Measurements from ENCODE around the gene YAF2. TPM values are rescaled to one million over a fixed set of nuclear protein-coding genes. Genes with fewer than 3 reads are reported as not detected.

YAF2 gene
- total and polyA plus RNA-seq, 2 donors (not counting 3 experiments of a cell fraction or from before 2014, with no cell fraction given), result 6.9 to 29.2 TPM

DNA sequence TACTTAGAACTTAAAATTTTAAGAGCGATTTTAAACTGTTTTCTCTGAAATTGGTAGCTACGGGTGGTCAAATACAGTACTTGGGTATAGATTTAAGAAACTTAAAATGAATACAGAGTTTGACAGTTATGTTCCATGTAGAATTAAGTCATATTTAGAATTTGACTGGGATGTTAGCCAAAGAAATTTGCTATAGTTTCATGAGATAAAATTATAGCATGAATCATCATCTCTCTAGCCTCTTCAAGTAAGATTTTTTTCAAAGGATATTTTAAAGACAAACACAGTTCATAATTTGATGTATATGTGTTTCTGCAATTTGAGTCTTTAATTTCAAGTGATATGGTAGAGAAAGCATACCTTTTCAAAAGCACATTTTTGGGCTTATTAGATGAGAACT lies 46.8 kb upstream of the YAF2 start:
- no peaks in the 10 kb centered on the region for H3K9me1 ChIP-seq (replicated peaks; ENCODE audit: control insufficient read depth, extremely low read depth, insufficient read depth, low read length)
- no peak overlapping the region for H3K4me3 ChIP-seq (replicated peaks in 1 of 3; ENCODE audit: insufficient read depth in 1 of 3, low read depth in 1 of 3, low read length in 3 of 3)
- peaks cover 5% of the 10 kb centered on the region in 2 experiments for H3K27me3 ChIP-seq (ENCODE audit: control insufficient read depth in 2 of 2, insufficient read depth in 2 of 2, low read length in 2 of 2)
- H3K79me2 ChIP-seq (ENCODE audit: control insufficient read depth, insufficient read depth, low read length), result no peaks in the 10 kb centered on the region
- H3K9me3 ChIP-seq (replicated peaks; ENCODE audit: control insufficient read depth, insufficient read depth, low read length), result no peaks in the 10 kb centered on the region
- ChIA-PET CTCF (interaction anchor here (1.2 kb wide), 1 partner anchor 11 kb away, joined by 3 read pairs; no protein-coding TSS in a partner anchor), POLR2A (no interaction called here)
- no peaks in the 10 kb centered on the region for H3K36me3 ChIP-seq (ENCODE audit: control insufficient read depth in 2 of 2, extremely low read depth in 1 of 2, insufficient read depth in 2 of 2, low read length in 2 of 2)
- FAIRE-seq (no peak), DNase-seq (ENCODE audit: low read depth, low spot score) (no peak)
- no TSS peak for BruUV-seq (replicated peaks)
- no peak overlapping the region for H3K4me2 ChIP-seq (ENCODE audit: insufficient read depth, low read length)
- H3K9ac ChIP-seq (replicated peaks; ENCODE audit: extremely low read depth, insufficient read depth, low read length), result no peak overlapping the region
- H3K4me1 ChIP-seq (ENCODE audit: control insufficient read depth, extremely low read depth, insufficient read depth, low read length), result no peaks in the 10 kb centered on the region
- H4K20me1 ChIP-seq (replicated peaks; ENCODE audit: control insufficient read depth, extremely low read depth, insufficient read depth, low read length), result no peaks in the 10 kb centered on the region
- H3K27ac ChIP-seq (ENCODE audit: insufficient read depth, low read depth, low read length), result no peak overlapping the region
- TF ChIP-seq POLR2A (IDR thresholded peaks at IDR 0.05; ENCODE audit: low read depth, low read length) (no peak), JUN (IDR thresholded peaks at IDR 0.05; ENCODE audit: borderline replicate concordance, insufficient read depth, insufficient read length, low read depth) (no peak), POLR2AphosphoS5 (IDR thresholded peaks at IDR 0.05; ENCODE audit: insufficient read depth, low read depth, low read length) (no peak), EZH2 (IDR thresholded peaks at IDR 0.05; ENCODE audit: borderline replicate concordance, low read depth, low read length, severe bottlenecking) (no peak), MYC (IDR thresholded peaks at IDR 0.05; ENCODE audit: low read depth, low read length) (no peak), FOS (IDR thresholded peaks at IDR 0.05; ENCODE audit: borderline replicate concordance, insufficient read depth, low read length) (no peak), GATA2 (IDR thresholded peaks at IDR 0.05; ENCODE audit: insufficient read depth, insufficient read length, low read depth, low read length) (no peak)
- TF ChIP-seq, protein P1, sequence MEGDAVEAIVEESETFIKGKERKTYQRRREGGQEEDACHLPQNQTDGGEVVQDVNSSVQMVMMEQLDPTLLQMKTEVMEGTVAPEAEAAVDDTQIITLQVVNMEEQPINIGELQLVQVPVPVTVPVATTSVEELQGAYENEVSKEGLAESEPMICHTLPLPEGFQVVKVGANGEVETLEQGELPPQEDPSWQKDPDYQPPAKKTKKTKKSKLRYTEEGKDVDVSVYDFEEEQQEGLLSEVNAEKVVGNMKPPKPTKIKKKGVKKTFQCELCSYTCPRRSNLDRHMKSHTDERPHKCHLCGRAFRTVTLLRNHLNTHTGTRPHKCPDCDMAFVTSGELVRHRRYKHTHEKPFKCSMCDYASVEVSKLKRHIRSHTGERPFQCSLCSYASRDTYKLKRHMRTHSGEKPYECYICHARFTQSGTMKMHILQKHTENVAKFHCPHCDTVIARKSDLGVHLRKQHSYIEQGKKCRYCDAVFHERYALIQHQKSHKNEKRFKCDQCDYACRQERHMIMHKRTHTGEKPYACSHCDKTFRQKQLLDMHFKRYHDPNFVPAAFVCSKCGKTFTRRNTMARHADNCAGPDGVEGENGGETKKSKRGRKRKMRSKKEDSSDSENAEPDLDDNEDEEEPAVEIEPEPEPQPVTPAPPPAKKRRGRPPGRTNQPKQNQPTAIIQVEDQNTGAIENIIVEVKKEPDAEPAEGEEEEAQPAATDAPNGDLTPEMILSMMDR (IDR thresholded peaks at IDR 0.05; ENCODE audit: extremely low read depth in 1 of 2, insufficient read depth in 1 of 2, low read depth in 1 of 2, low read length in 2 of 2), result no peak
- TF ChIP-seq, protein P2, sequence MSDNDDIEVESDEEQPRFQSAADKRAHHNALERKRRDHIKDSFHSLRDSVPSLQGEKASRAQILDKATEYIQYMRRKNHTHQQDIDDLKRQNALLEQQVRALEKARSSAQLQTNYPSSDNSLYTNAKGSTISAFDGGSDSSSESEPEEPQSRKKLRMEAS (IDR thresholded peaks at IDR 0.05; ENCODE audit: insufficient read depth, insufficient read length), result no peak
- intact Hi-C loops (cut with micrococcal nuclease), result no loop called here
- no peak overlapping the region for H2AFZ ChIP-seq (ENCODE audit: low read depth, low read length)
- dilution Hi-C loops (cut with MboI; ENCODE audit: extremely low pct_ligation_motif_present, low sequenced_read_pairs), result no loop called here
